Ectodermal cell (in vitro differentiated cells): ENCODE results near the gene LY6G6F. TPM values are rescaled to one million over a fixed set of nuclear protein-coding genes. Genes with fewer than 3 reads are reported as not detected.

ENCODE experiments used
- H3K27ac ChIP-seq: 2 replicates; pipeline ENCODE4 v1.7.0; 2013; ENCODE audit warnings: mild to moderate bottlenecking, low read depth, low read length; ENCODE audit not compliant: insufficient read depth, poor library complexity, severe bottlenecking
- H3K27me3 ChIP-seq: 2 replicates; pipeline ENCODE4 v1.7.0; 2013; ENCODE audit warnings: mild to moderate bottlenecking, low read length; ENCODE audit not compliant: insufficient read depth, control insufficient read depth, poor library complexity, severe bottlenecking
- H3K36me3 ChIP-seq: one replicate; pipeline ENCODE4 v1.7.0; 2013; ENCODE audit warnings: low read length; ENCODE audit not compliant: control insufficient read depth, insufficient read depth
- H3K4me1 ChIP-seq: one replicate; pipeline ENCODE4 v1.7.0; 2013; ENCODE audit warnings: low read length; ENCODE audit not compliant: control insufficient read depth, insufficient read depth
- H3K4me3 ChIP-seq: 2 replicates; pipeline ENCODE4 v1.7.0; 2013; ENCODE audit warnings: low read depth, low read length, control low read depth; ENCODE audit not compliant: insufficient read depth
- H3K9me3 ChIP-seq: 2 replicates; pipeline ENCODE4 v1.7.0; 2013; ENCODE audit warnings: mild to moderate bottlenecking, low read length, moderate library complexity; ENCODE audit not compliant: control insufficient read depth
- WGBS, 2 experiments: methylation state at CpG; one replicate each; pipeline ENCODE4 v1.1.7; 2013; ENCODE audit warnings: missing lambda C conversion rate in 2 of 2; 5-methylcytosine and 5-hydroxymethylcytosine counted together
- polyA plus RNA-seq, 4 experiments: library from polyadenylated mRNA; stranded (reverse); fragments of 50-300 nt; gene quantifications; one replicate each; pipeline ENCODE4 v1.2.3, GENCODE V29; 2013

Gene LY6G6F
- polyA plus RNA-seq (2013, experiment 1 of 4): not detected
- polyA plus RNA-seq (2013, experiment 2 of 4): not detected
- not detected for polyA plus RNA-seq (2013, experiment 3 of 4)
- polyA plus RNA-seq (2013, experiment 4 of 4): not detected

- Histone ChIP-seq H3K27me3 (peaks cover 38% of the 10 kb centered on the region), H3K36me3 (no peaks in the 10 kb centered on the region), H3K9me3 (no peaks in the 10 kb centered on the region), H3K4me3 (no peak within 1 kb of the TSS), H3K4me1 (peaks cover 11% of the 10 kb centered on the region), H3K27ac (no peak within 1 kb of the TSS)
- 72 to 87% methylated on average over 3 of the region's 3 CpGs for whole genome bisulfite sequencing, 2 experiments
Measured at GRCh38 chr6:31706599-31706998, at the start of gene LY6G6F. Gene LY6G6F, plus strand, starts transcription at chr6:31706866. Its CDS starts 41 bp downstream, at chr6:31706907.

- H3K4me3 ChIP-seq: no peak overlapping the region
- H3K36me3 ChIP-seq: no peaks in the 10 kb centered on the region
- H3K4me1 ChIP-seq: peaks cover 14% of the 10 kb centered on the region
- H3K9me3 ChIP-seq: no peaks in the 10 kb centered on the region
- 90 to 94% methylated on average over 6 of the region's 6 CpGs for WGBS, 2 experiments
- no peak overlapping the region for H3K27ac ChIP-seq
- H3K27me3 ChIP-seq: no peaks in the 10 kb centered on the region
Measured at GRCh38 chr6:31657406-31658157, 49.1 kb upstream of the LY6G6F start.

GRCh38 chr6:31658158-31658688, 48.4 kb upstream of the LY6G6F start:
- no peak overlapping the region for H3K4me3 ChIP-seq
- H3K4me1 ChIP-seq: peaks cover 18% of the 10 kb centered on the region
- no peak overlapping the region for H3K27ac ChIP-seq
- H3K9me3 ChIP-seq: no peaks in the 10 kb centered on the region
- WGBS, 2 experiments: 88 to 91% methylated on average over 4 of the region's 4 CpGs
- no peaks in the 10 kb centered on the region for H3K27me3 ChIP-seq
- no peaks in the 10 kb centered on the region for H3K36me3 ChIP-seq

GRCh38 chr6:31658983-31659648, 47.5 kb upstream of the LY6G6F start:
- WGBS, 2 experiments: 95% methylated on average over 13 of the region's 13 CpGs
- Histone ChIP-seq H3K27ac (no peak overlapping the region), H3K36me3 (no peaks in the 10 kb centered on the region)

GRCh38 chr6:31659649-31660380, 46.9 kb upstream of the LY6G6F start:
- Histone ChIP-seq H3K9me3 (no peaks in the 10 kb centered on the region), H3K36me3 (no peaks in the 10 kb centered on the region), H3K4me1 (peaks cover 31% of the 10 kb centered on the region), H3K27ac (peak overlapping the region; percentile 31), H3K27me3 (no peaks in the 10 kb centered on the region), H3K4me3 (peak overlapping the region; percentile 66)
- 56 to 58% methylated on average over 13 of the region's 13 CpGs for WGBS, 2 experiments

More at GRCh38 chr6:31658983-31659648, 47.5 kb upstream of the LY6G6F start:
- Histone ChIP-seq H3K9me3 (no peaks in the 10 kb centered on the region), H3K4me3 (peak overlapping the region; percentile 66), H3K27me3 (no peaks in the 10 kb centered on the region), H3K4me1 (peaks cover 27% of the 10 kb centered on the region)

- Histone ChIP-seq H3K9me3 (no peaks in the 10 kb centered on the region), H3K4me3 (peak within 1 kb of the TSS; percentile 66), H3K4me1 (peaks cover 31% of the 10 kb centered on the region), H3K36me3 (no peaks in the 10 kb centered on the region), H3K27me3 (no peaks in the 10 kb centered on the region), H3K27ac (peak within 1 kb of the TSS; percentile 62)
- 1 to 2% methylated on average over 52 of the region's 52 CpGs for WGBS, 2 experiments
Measured at GRCh38 chr6:31660381-31661261, 46.0 kb upstream of the LY6G6F start, which contains the start of gene C6orf47. Gene C6orf47, minus strand, starts transcription at chr6:31660778. Its CDS starts 831 bp downstream, at chr6:31659947.

GRCh38 chr6:31661262-31662123, 45.2 kb upstream of the LY6G6F start:
- H3K9me3 ChIP-seq: no peaks in the 10 kb centered on the region
- H3K4me3 ChIP-seq: peak overlapping the region; percentile 66
- no peaks in the 10 kb centered on the region for H3K36me3 ChIP-seq
- H3K4me1 ChIP-seq: peaks cover 31% of the 10 kb centered on the region
- WGBS, 2 experiments: 94% methylated on average over 12 of the region's 12 CpGs
- peak overlapping the region; percentile 62 for H3K27ac ChIP-seq
- no peaks in the 10 kb centered on the region for H3K27me3 ChIP-seq

GRCh38 chr6:31662124-31662723, 44.4 kb upstream of the LY6G6F start:
- Histone ChIP-seq H3K36me3 (peaks cover under 1% of the 10 kb centered on the region), H3K27ac (no peak overlapping the region), H3K9me3 (no peaks in the 10 kb centered on the region), H3K27me3 (no peaks in the 10 kb centered on the region), H3K4me3 (no peak overlapping the region), H3K4me1 (peaks cover 31% of the 10 kb centered on the region)
- WGBS, 2 experiments: 93 to 94% methylated on average over 12 of the region's 12 CpGs
